Mesodermal cell (in vitro differentiated cells): Measurements from ENCODE around the gene CCT2.
"Not testable (repeated sequence)": the region's sequence is repeated elsewhere in the genome, so short reads cannot be mapped to it uniquely, and the experiment has no call there.

Experiments used
- H3K27ac ChIP-seq: 2 replicates; pipeline ENCODE4 v1.7.0; 2013; ENCODE audit warnings: mild to moderate bottlenecking, low read depth, low read length, moderate library complexity; ENCODE audit not compliant: severe bottlenecking
- H3K36me3 ChIP-seq: 2 replicates; pipeline ENCODE4 v1.7.1; 2013; ENCODE audit warnings: mild to moderate bottlenecking, low read length, moderate library complexity; ENCODE audit not compliant: control insufficient read depth, insufficient read depth
- H3K4me1 ChIP-seq: one replicate; pipeline ENCODE4 v1.7.1; 2013; ENCODE audit warnings: mild to moderate bottlenecking, low read length; ENCODE audit not compliant: insufficient read depth, control insufficient read depth, poor library complexity, severe bottlenecking
- H3K4me3 ChIP-seq: 2 replicates; pipeline ENCODE4 v1.7.0; 2013; ENCODE audit warnings: low read length, control low read depth, mild to moderate bottlenecking; ENCODE audit not compliant: insufficient read depth, poor library complexity, severe bottlenecking; ENCODE audit errors: extremely low read depth
- H3K9me3 ChIP-seq: 2 replicates; pipeline ENCODE4 v1.7.1; 2013; ENCODE audit warnings: mild to moderate bottlenecking, low read length, moderate library complexity; ENCODE audit not compliant: control insufficient read depth
- WGBS, 2 experiments: methylation state at CpG; one replicate each; pipeline ENCODE4 v1.1.5; 2013; ENCODE audit warnings: missing lambda C conversion rate in 2 of 2; ENCODE audit not compliant: insufficient coverage in 2 of 2; 5-methylcytosine and 5-hydroxymethylcytosine counted together

Gene CCT2

GRCh38 chr12:69589082-69589481, 3.8 kb downstream of the CCT2 start:
- no peaks in the 10 kb centered on the region for H3K9me3 ChIP-seq
- 100% methylated on average over 1 of the region's 2 CpGs; no CpG with 5 or more reads in 1 of the 2 experiments for WGBS, 2 experiments

GRCh38 chr12:69595689-69596088, 10.4 kb downstream of the CCT2 start:
- Histone ChIP-seq H3K4me1 (no peaks in the 10 kb centered on the region), H3K36me3 (peaks cover 95% of the 10 kb centered on the region), H3K27ac (no peak overlapping the region), H3K9me3 (no peaks in the 10 kb centered on the region), H3K4me3 (no peak overlapping the region)
- WGBS, 2 experiments, result 100% methylated on average over 1 of the region's 2 CpGs; no CpG with 5 or more reads in 1 of the 2 experiments

More at GRCh38 chr12:69589082-69589481, 3.8 kb downstream of the CCT2 start:
- no peak overlapping the region for H3K27ac ChIP-seq
- no peak overlapping the region for H3K4me3 ChIP-seq
- peaks cover 3% of the 10 kb centered on the region for H3K4me1 ChIP-seq
- H3K36me3 ChIP-seq, result peaks cover 77% of the 10 kb centered on the region

DNA sequence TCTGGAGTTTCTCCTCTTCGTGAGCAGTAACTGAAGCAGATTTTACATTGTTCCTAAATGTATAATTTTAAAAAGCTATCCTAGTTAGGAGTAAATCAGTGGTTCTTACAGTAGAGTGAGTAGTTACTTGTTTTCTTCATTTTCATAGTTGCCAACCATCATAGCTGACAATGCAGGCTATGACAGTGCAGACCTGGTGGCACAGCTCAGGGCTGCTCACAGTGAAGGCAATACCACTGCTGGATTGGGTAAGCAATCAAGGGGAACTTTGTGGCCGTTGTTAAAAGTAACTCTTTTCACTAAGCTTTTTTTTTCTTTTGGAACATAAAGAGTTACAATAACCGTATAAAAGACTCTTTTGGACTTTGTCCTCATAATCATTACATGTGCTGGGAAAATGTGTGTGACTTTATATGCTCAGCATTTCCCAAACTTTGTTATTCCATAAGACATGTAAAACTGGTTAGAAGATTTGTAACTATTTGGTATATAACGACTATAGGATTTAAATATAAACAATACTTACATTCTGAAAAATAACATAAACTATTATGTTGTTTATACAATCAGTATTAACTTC, 13.0 kb downstream of the CCT2 start:
- Histone ChIP-seq H3K36me3 (peaks cover 97% of the 10 kb centered on the region), H3K9me3 (no peaks in the 10 kb centered on the region), H3K4me3 (no peak overlapping the region), H3K4me1 (no peaks in the 10 kb centered on the region), H3K27ac (no peak overlapping the region)
- WGBS, 2 experiments, result no CpG with 5 or more reads among the region's 4 CpGs

DNA sequence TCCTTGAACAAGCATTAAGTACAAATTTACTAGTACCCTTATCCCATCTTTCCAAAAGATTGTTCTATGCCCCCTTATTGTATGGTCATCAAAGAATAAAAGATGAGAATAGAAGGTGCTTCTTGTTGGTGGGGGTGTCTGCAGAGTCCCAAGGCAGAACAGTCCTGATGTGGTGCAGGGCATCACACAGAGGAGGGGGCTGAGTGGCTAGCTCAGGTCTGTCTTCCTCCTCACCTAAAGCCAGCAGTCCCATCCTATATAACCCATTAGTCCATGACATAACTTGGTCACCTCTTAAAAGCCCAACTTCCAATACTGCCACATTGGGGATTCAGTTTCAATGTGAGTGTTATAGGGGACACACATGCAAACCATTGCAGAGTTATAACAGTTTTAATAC, 15.5 kb downstream of the CCT2 start:
- peaks cover 76% of the 10 kb centered on the region for H3K36me3 ChIP-seq
- no peak overlapping the region for H3K27ac ChIP-seq
- H3K4me3 ChIP-seq, result no peak overlapping the region
- no peaks in the 10 kb centered on the region for H3K9me3 ChIP-seq
- no peaks in the 10 kb centered on the region for H3K4me1 ChIP-seq

GRCh38 chr12:69601962-69602685, 16.9 kb downstream of the CCT2 start:
- 92 to 100% methylated on average over 3 to 4 of the region's 6 CpGs for WGBS, 2 experiments
- H3K27ac ChIP-seq, result no peak overlapping the region
- H3K9me3 ChIP-seq, result no peaks in the 10 kb centered on the region
- H3K4me3 ChIP-seq, result no peak overlapping the region
- peaks cover 63% of the 10 kb centered on the region for H3K36me3 ChIP-seq
- no peaks in the 10 kb centered on the region for H3K4me1 ChIP-seq

- Histone ChIP-seq H3K4me3 (no peak overlapping the region), H3K4me1 (no peaks in the 10 kb centered on the region), H3K36me3 (peaks cover 55% of the 10 kb centered on the region), H3K27ac (no peak overlapping the region), H3K9me3 (no peaks in the 10 kb centered on the region)
These were observed 17.7 kb downstream of the CCT2 start for GRCh38 chr12:69602954-69603353.

DNA sequence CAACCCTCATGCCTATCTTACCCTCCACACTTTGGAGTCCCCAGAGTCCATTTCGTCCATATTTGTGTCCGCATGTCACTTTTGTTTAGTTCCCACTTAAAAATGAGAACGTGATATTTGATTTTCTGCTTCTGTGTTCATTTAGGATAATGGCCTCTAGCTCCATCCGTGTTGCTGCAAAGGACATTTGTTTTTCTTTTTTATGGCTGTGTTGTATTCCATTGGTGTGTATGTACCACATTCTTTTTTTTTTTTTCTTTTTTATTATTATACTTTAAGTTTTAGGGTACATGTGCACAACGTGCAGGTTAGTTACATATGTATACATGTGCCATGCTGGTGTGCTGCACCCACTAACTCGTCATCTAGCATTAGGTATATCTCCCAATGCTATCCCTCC, 18.3 kb downstream of the CCT2 start:
- H3K36me3 ChIP-seq, result peaks cover 49% of the 10 kb centered on the region
- H3K9me3 ChIP-seq, H3K27ac ChIP-seq, H3K4me3 ChIP-seq, H3K4me1 ChIP-seq: not testable (repeated sequence)
- WGBS, 2 experiments, result 95 to 100% methylated on average over 3 of the region's 6 CpGs

DNA sequence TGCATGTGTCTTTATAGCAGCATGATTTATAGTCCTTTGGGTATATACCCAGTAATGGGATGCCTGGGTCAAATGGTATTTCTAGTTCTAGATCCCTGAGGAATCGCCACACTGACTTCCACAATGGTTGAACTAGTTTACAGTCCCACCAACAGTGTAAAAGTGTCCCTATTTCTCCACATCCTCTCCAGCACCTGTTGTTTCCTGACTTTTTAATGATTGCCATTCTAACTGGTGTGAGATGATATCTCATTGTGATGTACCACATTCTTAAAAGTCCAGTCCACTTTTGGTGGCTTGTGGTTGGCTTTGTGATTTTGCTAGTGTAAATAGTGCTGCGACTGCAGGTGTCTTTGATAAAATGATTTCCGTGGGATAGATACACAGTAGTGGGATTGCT, 19.0 kb downstream of the CCT2 start:
- not testable (repeated sequence) for H3K4me3 ChIP-seq, H3K4me1 ChIP-seq, H3K27ac ChIP-seq, H3K9me3 ChIP-seq
- peaks cover 42% of the 10 kb centered on the region for H3K36me3 ChIP-seq
- WGBS, 2 experiments, result 100% methylated on average over 1 of the region's 3 CpGs; no CpG with 5 or more reads in 1 of the 2 experiments

DNA sequence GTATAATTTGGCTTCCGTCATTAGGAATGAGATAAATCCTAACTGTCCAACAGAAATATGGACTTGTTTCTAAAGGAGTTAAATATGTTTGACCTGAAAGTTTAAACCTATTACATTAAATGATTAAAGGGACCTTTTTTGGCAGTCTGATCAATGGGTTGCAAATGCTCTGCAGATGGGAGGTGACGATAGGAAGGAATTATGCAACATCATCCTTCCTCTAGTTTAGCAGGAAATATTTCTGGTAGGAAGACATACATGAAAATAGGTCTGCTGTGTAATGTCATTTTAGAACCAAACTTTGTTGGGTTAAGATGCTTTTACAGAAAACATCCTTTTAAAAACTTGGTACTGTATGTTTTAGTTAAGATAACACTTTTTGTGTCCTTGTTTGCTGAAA, 22.9 kb downstream of the CCT2 start:
- H3K4me1 ChIP-seq, result no peaks in the 10 kb centered on the region
- H3K27ac ChIP-seq, result no peak overlapping the region
- WGBS, 2 experiments, result 100% methylated on average over 1 of the region's 2 CpGs; no CpG with 5 or more reads in 1 of the 2 experiments
- H3K36me3 ChIP-seq, result peaks cover 4% of the 10 kb centered on the region
- no peak overlapping the region for H3K4me3 ChIP-seq
- no peaks in the 10 kb centered on the region for H3K9me3 ChIP-seq

GRCh38 chr12:69610126-69610525, 24.9 kb downstream of the CCT2 start:
- Histone ChIP-seq H3K4me1 (no peaks in the 10 kb centered on the region), H3K27ac (no peak overlapping the region), H3K9me3 (no peaks in the 10 kb centered on the region), H3K4me3 (no peak overlapping the region), H3K36me3 (no peaks in the 10 kb centered on the region)
- WGBS, 2 experiments, result 85 to 93% methylated on average over 14 to 15 of the region's 15 CpGs

GRCh38 chr12:69610729-69611128, 25.5 kb downstream of the CCT2 start, which contains the start of gene LRRC10:
Gene LRRC10, minus strand, starts transcription at chr12:69610907. Its CDS starts 69 bp downstream, at chr12:69610838.
- H3K4me1 ChIP-seq, result no peaks in the 10 kb centered on the region
- no peaks in the 10 kb centered on the region for H3K36me3 ChIP-seq
- 94 to 99% methylated on average over 7 to 11 of the region's 11 CpGs for WGBS, 2 experiments
- H3K27ac ChIP-seq, result no peak within 1 kb of the TSS
- no peaks in the 10 kb centered on the region for H3K9me3 ChIP-seq
- H3K4me3 ChIP-seq, result no peak within 1 kb of the TSS
